Measurements from ENCODE around the gene SEL1L3. TPM values are rescaled to one million over a fixed set of nuclear protein-coding genes. Genes with fewer than 3 reads are reported as not detected.
"Not testable (repeated sequence)": the region's sequence is repeated elsewhere in the genome, so short reads cannot be mapped to it uniquely, and the experiment has no call there.

SEL1L3 gene
- total RNA-seq, 1 donor from 2014 or later, result 100 TPM

DNA sequence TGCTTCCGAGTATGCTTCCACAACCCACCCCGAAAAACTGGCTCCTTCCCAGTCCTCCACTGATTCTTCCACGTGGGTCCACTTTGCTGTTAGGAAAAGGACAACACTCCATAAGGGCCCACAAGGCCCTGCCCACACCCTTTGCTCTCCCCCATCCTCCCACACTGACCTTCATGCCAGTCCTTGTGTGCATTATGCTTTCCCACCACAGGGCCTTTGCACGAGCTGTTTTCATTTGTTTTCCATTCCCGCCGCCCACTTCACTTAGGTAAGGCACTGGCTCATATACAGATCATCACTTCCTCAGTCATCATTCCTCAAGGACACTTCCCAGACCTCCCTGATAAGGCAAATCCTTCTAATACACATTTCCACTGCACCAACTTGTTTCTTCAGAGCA lies 16.8 kb upstream of the SEL1L3 start:
- no peak for DNase-seq (ENCODE audit: low spot score)

DNA sequence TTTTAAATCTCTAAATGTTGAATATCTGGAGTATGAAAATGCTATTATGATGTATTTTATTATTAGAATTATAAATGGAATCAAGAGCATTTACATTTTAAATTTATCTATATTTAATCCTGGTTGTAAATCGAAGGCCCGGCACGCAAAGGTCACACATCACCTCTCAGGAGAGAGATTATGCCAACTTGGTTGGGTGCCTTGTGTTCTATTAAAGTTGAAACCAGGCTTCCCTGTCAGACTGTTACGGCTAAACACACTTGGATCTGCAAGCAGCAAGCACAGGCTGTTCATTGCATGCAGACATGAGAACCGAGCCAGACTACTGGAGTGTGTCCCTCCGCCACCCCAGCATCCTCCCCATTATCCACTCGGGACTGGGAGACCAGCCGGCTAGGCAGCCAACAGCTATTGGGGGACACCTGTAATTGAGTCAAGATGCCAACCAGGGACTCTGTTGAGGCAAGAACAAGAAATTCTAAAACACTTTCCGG lies 16.4 kb upstream of the SEL1L3 start:
- DNase-seq (ENCODE audit: low spot score), result no peak

DNA sequence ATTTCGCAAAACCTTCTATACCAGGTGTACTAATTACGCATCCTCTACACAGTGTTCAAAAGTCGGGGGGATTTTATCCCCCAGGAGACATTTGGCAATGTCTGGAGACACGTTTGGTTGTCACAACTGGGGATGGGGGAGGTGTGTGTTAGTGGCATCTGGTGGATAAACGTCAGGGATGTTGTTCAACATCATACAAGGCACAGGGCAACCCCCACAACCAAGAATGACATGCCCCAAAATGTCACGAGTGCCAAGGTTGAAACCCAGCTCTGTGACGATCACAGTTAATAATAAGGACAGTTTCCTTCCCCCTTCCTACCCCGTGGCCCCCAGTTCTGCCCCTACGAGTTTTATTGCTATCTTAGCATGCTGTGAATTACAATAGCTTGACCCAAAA lies 15.9 kb upstream of the SEL1L3 start:
- DNase-seq (ENCODE audit: low spot score), result no peak

DNA sequence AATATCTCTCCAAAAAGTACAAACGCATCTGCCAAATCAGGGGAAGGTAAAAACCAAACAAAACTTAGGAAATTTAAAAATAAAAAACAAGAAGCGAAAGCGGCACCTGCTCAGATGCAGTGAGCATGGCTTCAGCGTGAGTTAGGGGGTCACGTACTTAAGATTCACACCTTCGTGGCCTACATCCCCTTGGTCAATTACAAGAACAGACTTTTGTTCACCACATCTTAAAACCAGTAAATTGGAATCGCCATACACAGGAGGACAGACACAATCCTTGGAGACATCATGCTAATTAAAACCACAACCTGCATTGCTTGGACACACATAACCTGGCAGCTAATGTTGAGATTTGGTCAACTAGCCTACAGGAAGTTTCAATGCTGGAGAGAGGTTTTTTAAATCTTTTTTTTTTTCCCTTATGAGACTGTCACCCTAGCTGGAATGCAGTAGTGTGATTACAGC lies 12.5 kb upstream of the SEL1L3 start:
- no peak for DNase-seq (ENCODE audit: low spot score)

DNA sequence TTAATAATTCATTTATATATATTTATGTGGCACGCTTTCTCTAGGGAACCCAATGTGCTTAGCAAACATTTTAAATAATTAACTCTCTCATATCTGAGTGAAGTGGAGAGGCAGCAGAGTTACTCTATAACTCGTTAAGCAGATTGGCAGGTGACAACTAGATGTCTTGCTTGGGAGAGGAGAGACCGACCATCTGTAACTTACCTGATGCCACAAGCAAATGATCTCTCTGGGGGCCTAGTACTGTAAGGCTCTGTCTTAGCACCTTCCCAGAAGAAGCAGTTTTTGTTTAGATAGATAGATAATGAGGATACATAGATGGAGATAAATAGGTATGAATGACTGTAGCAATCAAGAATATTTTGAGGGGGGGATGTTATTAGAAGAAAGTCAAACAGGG lies 11.9 kb upstream of the SEL1L3 start:
- no peak for DNase-seq (ENCODE audit: low spot score)

DNA sequence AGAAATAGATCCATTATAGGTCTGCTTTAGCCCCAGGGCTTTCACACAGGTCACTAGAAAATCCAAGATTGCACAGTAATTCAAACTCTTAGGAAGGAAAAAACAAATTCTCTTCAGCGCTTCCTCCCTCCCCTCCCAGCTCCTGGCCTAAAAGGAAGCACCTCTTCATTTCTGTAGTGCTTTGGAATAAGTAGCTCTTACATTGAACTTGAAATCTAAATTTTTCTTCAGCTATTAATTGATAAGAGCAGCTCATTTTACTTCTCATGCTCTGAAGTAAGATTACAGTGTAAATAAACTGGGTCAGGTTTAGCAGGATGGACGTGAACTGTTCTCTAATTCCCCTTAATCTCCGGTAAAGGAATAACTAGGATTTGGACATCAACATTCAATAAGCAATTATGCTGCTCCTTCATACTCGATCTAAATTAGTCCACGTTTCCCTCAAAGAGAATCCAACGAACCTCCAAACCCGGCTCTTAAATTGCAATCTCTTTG lies 10.9 kb upstream of the SEL1L3 start:
- no peak for DNase-seq (ENCODE audit: low spot score)

DNA sequence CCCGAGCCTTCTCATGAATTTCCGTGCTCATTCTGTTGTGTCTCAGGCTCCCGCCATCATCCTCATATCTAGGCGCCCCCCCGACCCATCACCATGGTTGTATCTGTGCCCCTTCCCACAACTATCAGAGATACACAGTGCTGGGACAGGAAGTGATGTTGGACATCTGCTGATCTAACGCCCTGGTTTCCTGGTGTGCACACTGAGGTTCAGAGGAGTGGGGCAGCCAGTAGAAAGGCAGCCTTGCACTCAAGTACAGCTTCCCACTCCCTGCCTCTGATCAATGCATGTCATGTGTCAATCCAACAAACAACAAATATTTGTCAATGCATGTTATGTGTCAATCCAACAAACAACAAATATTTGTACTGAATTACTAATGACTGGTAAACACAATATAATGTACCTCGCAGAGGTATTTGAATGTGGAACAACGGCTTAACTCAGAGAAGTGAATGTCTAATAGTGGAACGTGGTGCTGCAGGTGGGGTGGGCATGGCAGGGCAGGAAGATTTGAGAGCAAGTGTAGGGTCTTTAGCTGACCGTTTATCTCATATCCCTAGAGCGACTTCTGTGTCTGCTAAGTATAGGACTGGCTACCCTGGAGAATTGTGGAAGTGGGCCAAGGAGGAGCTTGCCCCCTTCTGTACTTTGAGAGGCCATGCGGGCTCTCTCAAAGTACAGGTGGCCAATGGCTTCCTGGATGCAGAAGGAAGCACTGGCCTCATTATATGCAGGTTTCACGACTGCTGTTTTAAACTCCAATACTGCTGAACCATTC lies 10.3 kb upstream of the SEL1L3 start:
- no peak for DNase-seq (ENCODE audit: low spot score)

DNA sequence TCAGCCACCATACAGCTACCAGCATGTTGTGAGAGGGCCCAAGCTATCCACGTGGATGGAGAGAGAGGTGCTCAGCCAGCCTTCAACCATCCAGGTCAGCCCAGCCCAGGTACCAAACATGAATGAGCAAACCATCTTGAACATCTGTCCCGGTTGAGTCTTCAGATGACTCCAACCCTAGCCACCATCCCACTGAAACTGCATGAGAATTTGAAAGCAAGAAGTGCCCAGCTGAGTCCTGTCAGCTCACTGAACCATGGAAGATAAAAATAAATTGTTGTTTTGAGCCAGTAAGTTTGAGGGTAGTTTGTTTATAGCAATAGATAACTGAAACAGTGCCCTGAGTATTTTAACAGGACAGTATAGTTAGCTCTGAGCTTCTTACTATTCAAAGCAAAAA lies 7.3 kb upstream of the SEL1L3 start:
- no peak for DNase-seq (ENCODE audit: low spot score)

DNA sequence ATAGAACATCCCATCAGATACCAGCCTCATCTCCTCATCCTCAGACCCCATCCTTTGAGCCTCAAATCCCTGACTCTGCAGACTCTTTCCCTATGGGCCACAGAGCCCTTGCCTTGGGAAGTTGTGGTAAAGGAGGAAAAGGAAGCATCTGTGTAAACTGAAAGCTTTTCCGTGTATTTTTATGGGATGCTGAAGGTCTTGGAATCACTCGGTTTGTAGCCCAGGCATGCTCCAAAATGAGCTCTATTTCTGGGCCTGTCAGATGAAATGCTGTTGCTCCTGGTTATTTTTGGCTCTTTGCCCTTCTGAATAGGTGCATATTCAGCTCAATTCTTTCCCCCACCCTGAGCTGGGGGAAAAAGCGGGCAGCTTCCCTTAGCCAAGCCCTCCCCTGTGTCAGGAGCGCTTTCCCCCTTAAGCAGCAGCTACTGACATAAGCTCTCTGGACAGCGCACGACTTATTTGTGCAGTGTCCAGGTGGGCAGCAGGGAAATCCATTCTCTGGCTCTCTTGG lies 5.0 kb upstream of the SEL1L3 start:
- DNase-seq (ENCODE audit: low spot score), result no peak

DNA sequence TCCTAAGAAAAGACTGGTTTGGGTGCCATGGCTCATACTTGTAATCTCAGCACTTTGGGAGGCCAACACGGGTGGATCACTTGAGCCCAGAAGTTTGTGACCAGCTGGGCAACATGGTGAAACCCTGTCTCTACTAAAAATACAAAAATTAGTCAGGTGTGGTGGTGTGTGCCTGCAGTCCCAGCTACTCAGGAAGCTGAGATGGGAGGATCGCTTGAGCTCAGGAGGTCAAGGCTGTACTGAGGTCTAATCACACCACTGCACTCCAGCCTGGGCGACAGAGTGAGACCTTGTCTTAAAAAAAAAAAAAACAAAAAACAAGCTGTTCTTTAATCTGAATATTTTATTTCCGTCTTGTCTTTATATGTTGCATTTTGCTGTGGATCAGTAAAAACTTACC lies 3.6 kb upstream of the SEL1L3 start:
- not testable (repeated sequence) for DNase-seq (ENCODE audit: low spot score)

DNA sequence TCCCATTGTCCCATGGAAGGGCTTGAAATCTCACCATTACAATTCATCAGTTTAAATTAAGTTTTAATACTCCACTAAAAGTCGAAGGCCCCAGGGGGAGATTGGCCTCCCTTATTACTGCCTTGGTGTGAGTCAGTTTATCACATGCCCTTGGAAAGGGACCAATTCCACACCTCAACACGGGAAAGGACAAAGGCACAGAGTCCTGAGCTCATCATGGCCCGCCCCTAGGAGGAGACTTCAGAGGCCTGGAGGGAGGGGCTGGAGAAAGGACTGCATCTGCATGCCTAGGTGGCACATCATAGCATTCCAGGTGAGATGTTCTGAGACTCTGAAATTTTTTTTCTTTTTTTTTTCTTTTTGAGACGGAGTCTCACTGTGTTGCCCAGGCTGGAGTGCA lies 2.8 kb upstream of the SEL1L3 start:
- DNase-seq (ENCODE audit: low spot score), result no peak

DNA sequence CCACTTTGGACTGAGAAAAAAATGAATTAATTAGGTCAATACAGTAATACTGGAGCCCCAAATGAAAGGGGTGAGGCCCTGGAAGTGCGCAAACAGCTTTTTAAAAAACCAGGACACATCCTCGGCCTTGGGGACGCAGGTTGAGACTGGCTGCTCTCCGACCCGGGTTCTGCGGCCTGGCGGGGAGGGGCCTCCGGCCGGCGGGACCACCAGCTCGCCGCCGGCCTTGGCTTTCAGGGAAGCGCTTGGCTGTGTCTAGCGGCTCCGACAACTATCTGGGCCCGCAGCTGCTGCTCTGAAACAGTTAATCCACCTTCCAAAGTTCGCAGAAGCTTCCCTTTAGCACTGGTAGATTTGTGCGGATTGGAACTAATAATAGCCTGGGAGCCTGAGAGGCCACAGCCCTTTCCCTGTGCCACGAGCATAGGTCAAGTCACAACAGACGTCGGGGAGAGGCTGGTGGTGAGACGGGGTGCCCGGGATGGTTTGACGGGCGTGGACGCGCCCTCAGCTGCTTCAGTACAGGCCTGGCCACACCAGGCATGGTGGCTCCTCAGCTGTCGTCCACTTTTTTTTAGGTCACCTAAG lies 1.1 kb upstream of the SEL1L3 start:
- DNase-seq (ENCODE audit: low spot score), result no peak

DNA sequence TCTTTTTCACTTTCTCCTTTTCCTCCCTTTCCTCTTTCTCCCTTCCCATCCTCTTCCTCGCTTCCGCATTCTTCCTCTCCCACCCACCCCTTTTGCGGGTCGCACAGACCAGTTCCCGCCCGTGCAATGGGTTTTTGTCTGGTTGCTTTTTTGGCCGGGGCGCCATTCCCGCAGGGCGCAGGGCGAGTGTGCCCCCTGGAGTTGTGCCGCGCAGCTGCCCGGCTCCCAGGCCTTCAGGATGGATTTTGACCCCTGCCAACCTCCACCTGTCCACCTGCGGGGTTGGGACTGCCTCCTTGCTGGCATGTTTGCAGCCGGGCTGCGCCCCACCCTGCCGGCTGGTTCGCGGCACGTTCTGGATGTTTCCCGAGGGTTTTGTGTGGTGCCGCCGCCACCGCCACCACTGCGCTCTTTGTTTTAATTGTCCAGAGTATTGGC lies 578 bp upstream of the SEL1L3 start:
- DNase-seq (ENCODE audit: low spot score), result no peak

DNA sequence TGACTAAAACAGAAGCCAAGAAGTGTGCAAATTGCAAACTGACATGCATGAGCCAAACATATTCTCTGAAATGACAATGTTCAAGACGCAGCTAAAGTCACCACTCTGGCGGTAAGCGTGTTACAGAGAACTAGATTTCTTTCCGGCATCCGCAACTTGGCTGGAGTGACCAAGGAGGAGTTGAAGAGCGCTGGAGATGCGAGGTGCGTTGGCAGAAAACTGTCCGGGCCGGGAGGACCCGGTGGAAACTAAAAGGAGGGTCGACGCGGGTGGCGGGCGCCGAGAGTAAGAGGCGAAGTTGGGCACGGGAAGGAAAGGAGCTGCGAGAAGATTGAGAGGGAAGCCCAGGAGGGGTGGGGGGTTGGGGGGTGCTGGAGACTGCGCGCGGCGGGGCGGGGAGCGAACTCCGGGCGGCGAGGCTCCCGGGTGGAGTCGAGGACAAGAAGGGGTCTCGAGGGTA lies 807 bp downstream of the SEL1L3 start:
- no peak for DNase-seq (ENCODE audit: low spot score)

DNA sequence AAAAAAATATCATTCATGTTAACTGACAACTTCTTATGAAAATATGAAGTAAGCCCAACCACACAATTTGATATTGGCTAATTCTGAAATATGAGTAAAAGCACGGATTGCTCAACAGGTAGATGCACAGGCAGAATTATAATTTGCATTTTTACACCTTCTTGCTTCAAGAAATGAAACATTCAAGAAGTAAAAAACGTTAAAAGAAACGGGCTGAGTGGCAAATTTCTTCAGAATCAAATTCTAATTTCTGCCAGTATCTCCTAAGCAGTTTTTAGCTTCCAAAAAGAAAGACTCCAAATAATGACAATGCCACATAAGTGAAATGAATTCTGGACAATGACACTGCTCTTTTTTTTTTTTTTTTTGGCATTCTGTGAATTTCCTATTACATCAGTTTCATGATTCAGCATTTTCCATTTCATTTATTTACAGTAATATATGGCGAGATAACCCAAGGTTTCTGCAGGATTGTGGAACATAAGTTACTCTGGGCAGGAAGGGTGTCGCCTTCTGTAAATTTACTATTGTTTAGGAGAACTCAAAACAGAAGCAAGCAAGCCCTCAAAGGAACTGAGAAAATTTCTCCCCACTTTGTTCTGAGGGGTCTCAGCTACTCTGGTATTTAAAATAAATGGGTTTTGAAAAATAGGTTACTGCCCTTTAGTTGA lies 1.4 kb downstream of the SEL1L3 start:
- no peak for DNase-seq (ENCODE audit: low spot score)

DNA sequence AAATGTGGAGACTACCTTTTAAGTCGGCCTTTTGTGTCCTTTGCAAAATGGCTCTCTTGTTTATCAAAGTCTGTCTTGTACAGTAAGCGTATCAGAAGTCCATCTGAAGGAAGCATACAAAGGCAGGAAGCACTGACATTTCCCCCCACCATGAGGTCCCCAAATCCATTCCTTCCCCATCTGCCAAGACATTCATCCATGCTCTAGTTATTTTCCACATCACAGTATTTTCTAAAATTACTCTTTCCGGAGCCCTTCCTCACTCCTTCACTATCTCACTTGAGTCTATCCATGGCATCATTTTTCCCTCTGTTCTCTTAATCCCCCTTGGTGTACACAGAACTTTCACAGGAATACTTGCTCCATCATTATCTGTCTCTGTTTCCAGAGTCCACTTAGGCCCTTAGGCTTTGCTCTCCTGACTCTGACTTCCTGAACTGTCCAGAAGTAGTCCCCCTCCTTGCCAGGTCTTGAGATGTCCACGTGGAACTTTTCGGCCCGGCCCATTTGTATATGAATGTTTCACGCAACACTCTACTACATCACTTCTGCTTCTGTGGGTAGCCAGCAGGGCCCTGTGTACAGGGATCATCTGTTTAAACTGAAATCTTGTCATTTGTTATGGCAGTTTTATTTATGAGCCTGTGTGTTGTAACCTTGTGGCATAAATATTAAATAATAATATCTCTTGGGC lies 2.1 kb downstream of the SEL1L3 start:
- DNase-seq (ENCODE audit: low spot score), result no peak

DNA sequence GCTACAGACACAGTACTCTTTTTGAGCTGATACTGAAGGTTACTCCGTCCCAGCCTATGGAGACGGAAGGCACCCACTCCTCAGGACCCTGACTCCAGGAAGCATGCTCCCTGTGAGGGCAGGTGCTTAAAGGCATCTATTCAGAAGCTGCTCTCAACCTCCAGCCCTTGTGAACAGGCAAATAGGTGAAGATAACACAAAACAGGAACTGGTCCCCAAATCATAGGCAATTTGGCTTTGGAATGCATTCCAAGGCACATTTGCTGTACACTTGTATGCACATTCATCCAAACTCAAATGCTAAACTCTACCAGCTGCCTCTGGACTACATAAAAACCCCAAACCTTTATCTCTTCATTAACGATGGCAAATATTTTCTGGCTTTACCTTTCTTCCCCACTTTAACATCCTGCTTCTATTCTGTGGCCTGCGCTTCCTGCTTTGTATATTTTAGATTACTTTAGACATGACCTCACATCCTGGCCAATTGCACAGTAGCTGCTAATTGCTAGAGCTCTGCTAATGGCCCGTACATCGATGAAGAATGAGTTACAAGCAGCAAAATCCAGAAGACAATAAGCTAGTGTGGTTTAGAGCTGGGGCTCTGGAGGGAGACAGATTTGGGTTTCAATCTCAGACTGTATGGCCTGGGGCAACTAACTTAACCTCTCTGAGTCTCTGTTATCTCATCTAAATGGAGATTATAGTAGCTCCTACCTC lies 3.2 kb downstream of the SEL1L3 start:
- DNase-seq (ENCODE audit: low spot score), result no peak

DNA sequence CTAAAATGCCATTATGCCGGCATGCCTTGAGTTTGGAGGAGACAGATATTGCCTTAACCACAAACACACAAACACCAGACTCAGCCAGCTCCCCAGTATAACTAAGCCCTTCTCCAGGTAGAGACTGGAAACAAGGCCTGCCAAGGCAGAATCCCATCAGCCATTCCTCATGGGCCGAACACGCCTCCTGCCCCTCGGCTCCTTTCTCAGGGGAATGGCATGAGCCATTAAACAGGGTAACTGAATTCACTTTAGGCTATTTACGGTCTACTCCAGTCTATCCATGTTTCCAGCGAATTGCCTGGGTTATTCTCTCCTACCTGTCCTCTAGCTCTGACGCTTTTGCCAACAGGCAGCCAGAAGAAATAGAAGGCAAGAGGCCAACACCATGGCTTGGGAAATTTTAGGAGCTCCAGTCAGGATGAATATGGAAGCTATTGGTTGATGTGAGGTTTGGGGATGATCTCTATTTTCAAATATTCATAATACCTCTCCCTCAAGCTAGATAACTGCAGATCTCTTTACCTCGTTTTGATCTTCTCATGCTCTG lies 4.9 kb downstream of the SEL1L3 start:
- no peak for DNase-seq (ENCODE audit: low spot score)

DNA sequence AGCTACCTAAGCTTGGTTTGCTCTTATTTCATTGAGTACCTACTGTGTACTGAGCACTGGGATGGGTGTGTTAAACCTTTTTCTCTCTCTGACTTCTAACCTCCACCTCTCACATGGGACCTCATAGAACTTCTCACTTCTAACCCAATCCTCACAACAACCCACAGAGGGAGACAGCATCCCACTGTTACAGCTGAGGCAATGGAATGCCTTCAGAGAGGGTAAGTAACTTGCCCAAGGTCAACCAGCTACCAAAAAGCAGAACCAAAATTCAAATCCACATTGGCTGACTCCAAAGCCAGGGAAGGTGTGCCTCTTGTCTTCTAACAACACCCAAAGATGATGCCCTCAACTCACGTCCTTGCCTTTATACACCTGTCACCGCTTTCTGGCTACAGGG lies 5.4 kb downstream of the SEL1L3 start:
- no peak for DNase-seq (ENCODE audit: low spot score)

DNA sequence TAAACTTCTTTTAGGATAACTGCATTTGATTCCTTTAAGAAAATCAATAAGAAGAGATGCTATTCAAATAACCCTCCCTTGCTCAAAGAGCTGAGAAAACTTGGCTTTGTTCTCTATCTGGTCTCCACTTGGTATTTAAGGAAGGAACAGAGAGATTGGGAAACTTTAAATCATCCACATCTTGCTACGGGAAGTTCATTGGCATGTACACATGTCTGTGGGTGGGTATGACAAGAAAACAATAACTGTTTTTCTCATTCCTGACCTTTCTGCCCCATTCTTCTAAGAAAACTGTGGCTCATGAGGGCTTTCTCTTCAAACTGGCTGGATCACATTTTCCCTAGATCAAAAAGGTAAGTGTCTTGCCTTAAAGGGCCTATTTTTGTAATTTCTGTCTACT lies 6.0 kb downstream of the SEL1L3 start:
- no peak for DNase-seq (ENCODE audit: low spot score)

DNA sequence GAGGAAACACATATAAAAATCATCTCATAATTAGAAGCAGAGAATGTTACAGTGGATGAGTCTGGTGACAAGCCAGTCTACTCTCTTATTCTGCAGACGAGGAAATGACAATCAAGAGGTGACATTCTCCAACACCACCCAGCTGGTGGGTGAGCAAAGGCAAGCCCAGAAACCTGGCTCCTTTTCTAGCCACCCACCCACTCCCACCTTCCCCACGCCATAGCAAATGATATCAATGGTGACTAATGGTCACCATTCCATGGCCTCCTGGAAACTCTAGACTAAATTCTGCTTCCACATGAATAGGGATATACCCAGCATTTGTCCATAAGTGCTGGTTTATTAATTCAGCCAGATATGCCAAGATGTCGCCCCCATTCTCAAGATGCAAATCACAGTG lies 10.7 kb downstream of the SEL1L3 start:
- no peak for DNase-seq (ENCODE audit: low spot score)

Measured in ureter (tissue), 1 donor.